Keratinocyte (primary cell): Measurements from ENCODE around the gene SDK2. TPM values are rescaled to one million over a fixed set of nuclear protein-coding genes. Genes with fewer than 3 reads are reported as not detected.

Source experiments
- DNase-seq: peaks from one replicate; pipeline ENCODE4 v3.0.0-alpha.2; 2011; ENCODE audit warnings: low read depth, missing footprints, low spot score
- FAIRE-seq: peaks from 2 replicates; lab custom pipeline; 2011; peaks lifted over from hg19 to GRCh38; lab: Jason Lieb, UNC
- H2AFZ ChIP-seq: 2 replicates; pipeline ENCODE4 v1.6.0; 2012; ENCODE audit warnings: low read length, control low read depth, inconsistent platforms; ENCODE audit not compliant: control insufficient read depth
- H3K27ac ChIP-seq: 2 replicates; pipeline ENCODE4 v1.5.1; 2011; ENCODE audit warnings: low read length; ENCODE audit not compliant: control insufficient read depth, insufficient read depth
- H3K27me3 ChIP-seq: 3 replicates; pipeline ENCODE4 v1.6.0; 2011; ENCODE audit warnings: low read length; ENCODE audit not compliant: control insufficient read depth, insufficient read depth; ENCODE audit errors: extremely low read depth
- H3K36me3 ChIP-seq, 2 experiments: 2 replicates in 1 of 2; 3 replicates in 1 of 2; pipeline ENCODE4 v1.5.1; 2011; ENCODE audit warnings: low read length in 2 of 2, mild to moderate bottlenecking in 1 of 2; ENCODE audit not compliant: control insufficient read depth in 2 of 2, insufficient read depth in 2 of 2; ENCODE audit errors: extremely low read depth in 1 of 2
- H3K4me1 ChIP-seq: 3 replicates; pipeline ENCODE4 v1.5.1; 2011; ENCODE audit warnings: low read length; ENCODE audit not compliant: control insufficient read depth, insufficient read depth; ENCODE audit errors: extremely low read depth
- H3K4me2 ChIP-seq: 3 replicates; pipeline ENCODE4 v1.6.0; 2011; ENCODE audit warnings: low read depth, low read length; ENCODE audit not compliant: control insufficient read depth, insufficient read depth; ENCODE audit errors: extremely low read depth
- H3K4me3 ChIP-seq, 3 experiments: fragments of 200-600 bp in 1 of 3; sonication (generic) in 1 of 3; 2 replicates in 2 of 3; 3 replicates in 1 of 3; pipeline ENCODE4 v1.5.1; 2011 to 2016; ENCODE audit warnings: low read length in 3 of 3, mild to moderate bottlenecking in 3 of 3, control low read depth in 2 of 3, inconsistent platforms in 1 of 3, low read depth in 1 of 3, mixed read lengths in 1 of 3, mixed run types in 1 of 3, moderate library complexity in 1 of 3; ENCODE audit not compliant: control insufficient read depth in 2 of 3, insufficient read depth in 2 of 3; ENCODE audit errors: extremely low read depth in 1 of 3
- H3K79me2 ChIP-seq: 2 replicates; pipeline ENCODE4 v1.6.0; 2012; ENCODE audit warnings: low read length; ENCODE audit not compliant: control insufficient read depth, insufficient read depth
- H3K9ac ChIP-seq: 3 replicates; pipeline ENCODE4 v1.6.0; 2011; ENCODE audit warnings: low read length; ENCODE audit not compliant: control insufficient read depth, insufficient read depth; ENCODE audit errors: extremely low read depth
- H3K9me1 ChIP-seq: 3 replicates; pipeline ENCODE4 v1.6.0; 2011; ENCODE audit warnings: low read length; ENCODE audit not compliant: control insufficient read depth, insufficient read depth; ENCODE audit errors: extremely low read depth
- H3K9me3 ChIP-seq: 2 replicates; pipeline ENCODE4 v1.5.1; 2012; ENCODE audit warnings: low read depth, low read length; ENCODE audit not compliant: control insufficient read depth
- H4K20me1 ChIP-seq: 3 replicates; pipeline ENCODE4 v1.6.0; 2011; ENCODE audit warnings: low read length; ENCODE audit not compliant: control insufficient read depth, insufficient read depth; ENCODE audit errors: extremely low read depth
- EZH2 ChIP-seq: IDR thresholded peaks from one replicate; pipeline ENCODE4 v1.6.1; 2012; ENCODE audit warnings: inconsistent platforms, mild to moderate bottlenecking, low read length, moderate library complexity
- dilution Hi-C: fragments of 300-500 bp; cut with MboI; formaldehyde crosslinking; loops from one replicate; pipeline ENCODE4 v1.7.0; 2020; ENCODE audit warnings: low sequenced_read_pairs; ENCODE audit not compliant: extremely low pct_ligation_motif_present
- polyA plus RNA-seq, 5 experiments: library from polyadenylated mRNA; depleted of rRNA in 3 of 5; stranded (reverse) in 3 of 5; stranded (forward) in 1 of 5; unstranded in 1 of 5; fragments of >200 nt; gene quantifications; 1 replicate in 1 of 5; 2 replicates in 3 of 5; 3 replicates in 1 of 5; pipeline versions ENCODE4 v1.2.1 to v1.2.3, GENCODE V29; 2011 to 2012; ENCODE audit warnings: missing spikeins in 2 of 5, low read depth in 1 of 5, low replicate concordance in 1 of 5
- TF ChIP-seq, protein P1 (sequence below), 3 experiments: IDR thresholded peaks in 1 of 3; conservative IDR thresholded peaks in 1 of 3; optimal IDR thresholded peaks in 1 of 3; 2 replicates in 2 of 3; 3 replicates in 1 of 3; pipeline versions ENCODE3 to v1.5.1; 2011; ENCODE audit warnings: low read length in 3 of 3, mild to moderate bottlenecking in 3 of 3, moderate library complexity in 2 of 3, control low read depth in 1 of 3, inconsistent platforms in 1 of 3; ENCODE audit not compliant: insufficient read depth in 2 of 3; ENCODE audit errors: extremely low read depth in 1 of 3

SDK2 gene
- polyA plus RNA-seq, 1 donor (not counting 4 experiments of a cell fraction or from before 2014, with no cell fraction given), result 1.8 TPM

GRCh38 chr17:73640691-73641090 is 3.6 kb downstream of the SDK2 start:
- Histone ChIP-seq H3K27ac (no peak overlapping the region), H4K20me1 (peaks cover 12% of the 10 kb centered on the region)

DNA sequence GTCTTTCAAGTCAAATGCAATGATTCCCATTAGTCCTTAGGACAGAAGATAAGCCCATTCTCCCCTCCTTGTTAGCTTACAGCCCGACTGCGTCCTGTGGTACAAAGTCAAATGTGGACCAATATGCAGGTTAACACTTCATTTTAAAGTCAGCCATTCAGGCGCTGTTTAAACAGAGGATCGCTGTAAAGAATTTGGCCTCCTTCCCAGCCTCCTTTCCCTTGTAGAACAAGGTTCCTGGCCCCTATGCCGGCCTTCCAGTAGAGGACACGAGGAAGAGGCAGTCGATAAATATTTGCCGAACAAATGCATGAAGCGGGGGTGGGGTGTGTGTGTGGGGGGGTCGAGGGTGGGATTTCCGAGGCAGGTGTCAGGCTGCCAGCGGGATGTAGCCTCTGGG is 4.3 kb downstream of the SDK2 start:
- TF ChIP-seq, protein P1, sequence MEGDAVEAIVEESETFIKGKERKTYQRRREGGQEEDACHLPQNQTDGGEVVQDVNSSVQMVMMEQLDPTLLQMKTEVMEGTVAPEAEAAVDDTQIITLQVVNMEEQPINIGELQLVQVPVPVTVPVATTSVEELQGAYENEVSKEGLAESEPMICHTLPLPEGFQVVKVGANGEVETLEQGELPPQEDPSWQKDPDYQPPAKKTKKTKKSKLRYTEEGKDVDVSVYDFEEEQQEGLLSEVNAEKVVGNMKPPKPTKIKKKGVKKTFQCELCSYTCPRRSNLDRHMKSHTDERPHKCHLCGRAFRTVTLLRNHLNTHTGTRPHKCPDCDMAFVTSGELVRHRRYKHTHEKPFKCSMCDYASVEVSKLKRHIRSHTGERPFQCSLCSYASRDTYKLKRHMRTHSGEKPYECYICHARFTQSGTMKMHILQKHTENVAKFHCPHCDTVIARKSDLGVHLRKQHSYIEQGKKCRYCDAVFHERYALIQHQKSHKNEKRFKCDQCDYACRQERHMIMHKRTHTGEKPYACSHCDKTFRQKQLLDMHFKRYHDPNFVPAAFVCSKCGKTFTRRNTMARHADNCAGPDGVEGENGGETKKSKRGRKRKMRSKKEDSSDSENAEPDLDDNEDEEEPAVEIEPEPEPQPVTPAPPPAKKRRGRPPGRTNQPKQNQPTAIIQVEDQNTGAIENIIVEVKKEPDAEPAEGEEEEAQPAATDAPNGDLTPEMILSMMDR (optimal IDR thresholded peaks at IDR 0.05 in 1 of 3, IDR thresholded peaks at IDR 0.05 in 1 of 3, conservative IDR thresholded peaks at IDR 0.05 in 1 of 3; ENCODE audit: extremely low read depth in 1 of 3, insufficient read depth in 2 of 3, low read length in 3 of 3), result no peak
- no peak for TF ChIP-seq EZH2
- H3K4me3 ChIP-seq, result no peak overlapping the region
- no peak overlapping the region for H3K4me2 ChIP-seq
- H4K20me1 ChIP-seq, result peaks cover 12% of the 10 kb centered on the region
- H3K9me3 ChIP-seq, result no peaks in the 10 kb centered on the region
- H3K36me3 ChIP-seq, result no peaks in the 10 kb centered on the region
- H3K79me2 ChIP-seq, result peaks cover 55% of the 10 kb centered on the region
- no peaks in the 10 kb centered on the region for H3K27me3 ChIP-seq
- H3K27ac ChIP-seq, result no peak overlapping the region
- dilution Hi-C loops, result no loop called here
- DNase-seq (no peak), FAIRE-seq (no peak)
- H3K9me1 ChIP-seq, result no peaks in the 10 kb centered on the region
- no peak overlapping the region for H2AFZ ChIP-seq
- peaks cover 12% of the 10 kb centered on the region for H3K4me1 ChIP-seq
- no peak overlapping the region for H3K9ac ChIP-seq

More at GRCh38 chr17:73640691-73641090, 3.6 kb downstream of the SDK2 start:
- no peak overlapping the region for H2AFZ ChIP-seq
- no peaks in the 10 kb centered on the region for H3K9me1 ChIP-seq
- no peaks in the 10 kb centered on the region for H3K9me3 ChIP-seq
- no peak for DNase-seq
- TF ChIP-seq EZH2, result no peak
- TF ChIP-seq, protein P1 (optimal IDR thresholded peaks at IDR 0.05 in 1 of 3, IDR thresholded peaks at IDR 0.05 in 1 of 3, conservative IDR thresholded peaks at IDR 0.05 in 1 of 3; ENCODE audit: extremely low read depth in 1 of 3, insufficient read depth in 2 of 3, low read length in 3 of 3), result no peak
- no peak for FAIRE-seq
- no peak overlapping the region for H3K4me2 ChIP-seq
- H3K4me1 ChIP-seq, result peaks cover 12% of the 10 kb centered on the region
- no peaks in the 10 kb centered on the region for H3K36me3 ChIP-seq
- no peak overlapping the region for H3K9ac ChIP-seq
- dilution Hi-C loops, result no loop called here
- H3K27me3 ChIP-seq, result peaks cover 2% of the 10 kb centered on the region
- H3K79me2 ChIP-seq, result peaks cover 53% of the 10 kb centered on the region
- no peak overlapping the region for H3K4me3 ChIP-seq
